ENCODE measurements around the gene FUZ. TPM values are rescaled to one million over a fixed set of nuclear protein-coding genes. Genes with fewer than 3 reads are reported as not detected.

Gene FUZ
- total RNA-seq, 1 experiment from 2014 or later, result 31.0 TPM

DNA sequence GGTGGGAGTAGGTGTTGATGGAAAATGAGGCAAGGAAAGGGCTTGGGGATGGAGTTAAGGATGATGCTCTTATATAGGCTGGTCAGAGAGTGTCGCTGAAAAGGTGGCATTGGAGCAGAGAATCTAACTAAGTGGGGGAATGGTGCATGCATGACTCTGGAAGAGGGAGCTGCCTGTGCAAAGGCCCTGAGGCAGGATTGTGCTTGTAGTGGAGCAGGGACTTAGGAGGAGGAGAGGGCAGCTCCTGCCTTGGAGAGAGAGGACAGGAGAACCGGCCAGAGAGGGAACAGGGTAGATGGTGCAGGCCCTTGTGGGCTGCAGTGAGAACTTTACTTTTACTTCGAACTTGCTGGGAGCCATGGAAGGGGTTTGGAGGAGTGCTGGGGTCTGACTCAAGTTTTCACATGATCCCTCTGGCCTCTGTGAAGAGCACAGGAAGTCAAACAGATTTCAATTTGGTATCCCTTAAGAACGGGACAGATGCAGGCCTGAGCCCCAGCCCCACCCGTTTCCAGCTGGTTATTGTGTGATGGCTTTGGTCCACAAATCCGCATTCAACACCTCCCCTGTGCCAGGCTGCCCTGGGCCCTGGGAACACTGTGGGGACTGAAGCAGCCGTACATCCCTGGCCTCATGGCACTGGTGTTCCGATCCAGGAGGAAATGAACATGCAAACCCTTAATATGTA is 39.3 kb downstream of the FUZ start:
- in situ Hi-C loops (cut with HindIII; ENCODE audit: low pct_unique_long_range_greater_than_20kb, low sequenced_read_pairs), result no loop called here
- DNase-seq (ENCODE audit: low read depth, low spot score), result no peak

DNA sequence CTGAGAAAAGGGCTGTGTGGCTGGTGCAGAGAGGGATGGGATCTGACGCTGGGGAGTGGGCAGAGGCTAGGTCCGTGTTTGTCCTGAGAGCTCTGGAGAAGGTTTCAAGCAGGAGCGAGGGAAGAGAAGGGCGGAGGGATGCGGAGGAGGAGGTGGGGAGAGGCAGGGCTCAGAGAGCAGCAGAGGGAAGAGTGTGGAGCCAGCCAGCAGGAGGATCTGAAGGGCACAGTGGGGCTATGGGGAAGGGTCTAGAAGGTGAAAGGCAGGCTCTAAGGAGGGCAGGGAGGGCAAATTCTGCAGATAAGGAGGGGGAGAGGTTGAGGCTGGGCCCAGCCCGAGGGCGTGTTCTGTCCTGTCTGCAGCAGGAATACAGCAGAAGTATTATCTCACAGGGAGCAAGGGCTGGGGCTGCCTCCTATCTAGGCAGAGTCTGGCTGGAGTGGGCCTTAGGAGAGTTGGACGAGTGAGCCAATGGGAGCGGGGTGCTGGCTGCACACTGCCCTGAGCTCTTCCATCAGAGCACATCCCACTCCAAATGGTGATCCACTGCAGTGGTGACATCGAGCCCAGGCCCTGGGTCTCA is 40.2 kb downstream of the FUZ start:
- no peak for DNase-seq (ENCODE audit: low read depth, low spot score)
- in situ Hi-C loops (cut with HindIII; ENCODE audit: low pct_unique_long_range_greater_than_20kb, low sequenced_read_pairs), result no loop called here

DNA sequence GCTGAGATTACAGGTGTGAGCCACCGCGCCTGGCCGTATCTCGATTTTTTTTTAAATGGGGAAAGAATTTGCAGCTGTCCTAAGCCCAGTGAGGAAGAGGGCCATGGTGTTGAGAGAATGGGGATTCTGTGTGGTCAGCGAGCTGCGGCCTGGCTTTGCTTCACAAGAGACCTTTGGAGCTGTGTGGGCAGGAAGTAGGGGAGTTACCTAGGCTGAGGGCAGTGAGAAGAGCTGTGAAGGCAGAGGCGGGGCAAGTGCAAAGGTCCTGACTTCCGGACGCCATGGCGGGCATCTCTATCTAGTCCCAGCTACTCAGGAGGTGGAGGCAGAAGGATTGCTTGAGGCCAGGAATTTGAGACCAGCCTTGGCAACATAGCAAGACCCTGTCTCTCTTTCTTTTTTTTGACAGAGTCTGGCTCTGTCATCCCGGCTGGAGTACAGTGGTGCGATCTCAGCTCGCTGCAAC is 41.4 kb downstream of the FUZ start:
- DNase-seq (ENCODE audit: low read depth, low spot score), result no peak
- in situ Hi-C loops (cut with HindIII; ENCODE audit: low pct_unique_long_range_greater_than_20kb, low sequenced_read_pairs), result no loop called here

DNA sequence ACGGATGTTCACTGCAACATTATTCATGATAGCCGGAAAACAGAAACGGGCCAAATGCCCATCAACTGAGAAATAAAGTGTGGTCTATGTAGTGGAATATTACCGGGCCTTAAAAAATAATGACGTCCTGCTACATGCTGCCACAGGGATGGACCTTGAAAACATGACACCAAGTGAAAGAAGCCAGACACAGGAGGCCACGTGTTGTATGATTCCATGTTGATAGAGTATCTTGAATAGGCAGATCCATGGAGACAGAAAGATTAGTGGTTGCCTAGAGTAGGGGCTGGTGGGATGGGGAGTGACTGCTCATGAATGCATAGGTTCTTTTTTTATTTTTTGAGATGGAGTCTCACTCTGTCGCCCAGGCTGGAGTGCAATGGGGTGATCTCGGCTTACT is 42.6 kb downstream of the FUZ start:
- in situ Hi-C loops (cut with HindIII; ENCODE audit: low pct_unique_long_range_greater_than_20kb, low sequenced_read_pairs), result no loop called here
- no peak for DNase-seq (ENCODE audit: low read depth, low spot score)

DNA sequence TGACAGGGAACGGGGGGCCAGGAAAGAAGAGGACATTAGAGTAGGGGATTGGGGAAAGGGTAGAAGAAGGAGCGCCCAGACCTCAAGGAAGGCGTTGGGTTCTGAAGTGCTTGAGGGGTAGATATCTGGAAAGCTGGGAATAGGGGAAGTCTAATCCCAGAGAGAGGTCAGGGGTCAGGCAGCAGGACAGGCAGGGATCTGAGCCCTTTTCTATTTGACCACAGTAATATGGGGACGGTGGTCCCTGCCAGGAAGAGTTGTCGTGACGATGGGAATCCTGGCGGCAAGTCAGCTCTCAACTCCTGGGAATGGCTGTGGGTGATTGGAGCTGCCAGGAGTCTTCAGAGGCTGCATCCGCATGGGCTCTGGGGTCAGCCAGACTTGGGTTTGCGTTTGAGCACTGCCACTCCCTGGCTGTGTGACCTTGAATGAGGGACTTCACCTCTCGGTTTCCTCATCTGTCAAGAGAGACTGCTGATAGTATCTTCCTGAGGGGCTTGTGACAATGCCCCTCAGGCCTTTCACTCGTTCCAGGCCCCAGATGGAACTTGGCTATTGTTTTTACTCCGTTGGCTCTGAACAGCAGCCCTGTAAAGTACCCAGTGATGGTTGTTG is 45.0 kb downstream of the FUZ start:
- DNase-seq (ENCODE audit: low read depth, low spot score), result no peak

DNA sequence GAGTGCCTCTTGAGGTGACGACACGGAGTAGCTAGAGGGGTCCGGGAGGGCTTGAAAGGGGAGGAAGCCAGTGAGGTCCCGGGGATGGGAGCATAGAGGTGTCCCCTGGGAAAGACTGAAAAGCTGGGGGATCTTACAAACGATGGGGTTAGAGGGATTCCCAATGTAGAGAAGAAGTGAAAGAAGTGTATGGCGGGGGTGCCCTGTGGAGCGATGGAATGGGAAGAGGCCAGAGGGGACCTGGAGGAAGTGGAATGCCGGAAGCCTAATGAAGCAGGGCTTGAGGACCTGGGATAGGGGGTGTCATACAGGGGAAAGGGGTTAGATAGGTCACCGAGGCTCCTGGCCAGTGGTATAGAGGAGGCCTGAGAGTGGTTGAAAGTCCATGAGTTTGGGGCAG is 45.7 kb downstream of the FUZ start:
- in situ Hi-C loops (cut with HindIII; ENCODE audit: low pct_unique_long_range_greater_than_20kb, low sequenced_read_pairs), result no loop called here
- no peak for DNase-seq (ENCODE audit: low read depth, low spot score)

More for the DNA sequence above, 45.0 kb downstream of the FUZ start:
- in situ Hi-C loops (cut with HindIII; ENCODE audit: low pct_unique_long_range_greater_than_20kb, low sequenced_read_pairs), result no loop called here

DNA sequence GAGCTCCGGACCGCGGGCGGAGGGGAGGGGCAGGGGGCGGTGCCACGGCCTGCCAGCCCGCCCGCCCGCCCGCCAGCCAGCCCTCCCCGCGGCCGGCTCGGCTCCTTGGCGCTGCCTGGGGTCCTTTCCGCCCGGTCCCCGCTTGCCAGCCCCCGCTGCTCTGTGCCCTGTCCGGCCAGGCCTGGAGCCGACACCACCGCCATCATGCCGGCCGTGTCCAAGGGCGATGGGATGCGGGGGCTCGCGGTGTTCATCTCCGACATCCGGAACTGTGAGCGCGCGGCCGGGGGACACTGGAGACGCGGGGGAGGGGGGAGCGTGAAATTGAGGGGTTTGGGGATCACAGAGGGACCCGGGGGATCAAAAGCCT is 46.2 kb downstream of the FUZ start, which contains the start of gene AP2A1:
Gene AP2A1, plus strand, starts transcription at position 72 of the 370 bp plus-strand sequence. Its CDS starts 133 bp downstream, at position 205.
- no peak for DNase-seq (ENCODE audit: low read depth, low spot score)
- in situ Hi-C loops (cut with HindIII; ENCODE audit: low pct_unique_long_range_greater_than_20kb, low sequenced_read_pairs), result no loop called here

DNA sequence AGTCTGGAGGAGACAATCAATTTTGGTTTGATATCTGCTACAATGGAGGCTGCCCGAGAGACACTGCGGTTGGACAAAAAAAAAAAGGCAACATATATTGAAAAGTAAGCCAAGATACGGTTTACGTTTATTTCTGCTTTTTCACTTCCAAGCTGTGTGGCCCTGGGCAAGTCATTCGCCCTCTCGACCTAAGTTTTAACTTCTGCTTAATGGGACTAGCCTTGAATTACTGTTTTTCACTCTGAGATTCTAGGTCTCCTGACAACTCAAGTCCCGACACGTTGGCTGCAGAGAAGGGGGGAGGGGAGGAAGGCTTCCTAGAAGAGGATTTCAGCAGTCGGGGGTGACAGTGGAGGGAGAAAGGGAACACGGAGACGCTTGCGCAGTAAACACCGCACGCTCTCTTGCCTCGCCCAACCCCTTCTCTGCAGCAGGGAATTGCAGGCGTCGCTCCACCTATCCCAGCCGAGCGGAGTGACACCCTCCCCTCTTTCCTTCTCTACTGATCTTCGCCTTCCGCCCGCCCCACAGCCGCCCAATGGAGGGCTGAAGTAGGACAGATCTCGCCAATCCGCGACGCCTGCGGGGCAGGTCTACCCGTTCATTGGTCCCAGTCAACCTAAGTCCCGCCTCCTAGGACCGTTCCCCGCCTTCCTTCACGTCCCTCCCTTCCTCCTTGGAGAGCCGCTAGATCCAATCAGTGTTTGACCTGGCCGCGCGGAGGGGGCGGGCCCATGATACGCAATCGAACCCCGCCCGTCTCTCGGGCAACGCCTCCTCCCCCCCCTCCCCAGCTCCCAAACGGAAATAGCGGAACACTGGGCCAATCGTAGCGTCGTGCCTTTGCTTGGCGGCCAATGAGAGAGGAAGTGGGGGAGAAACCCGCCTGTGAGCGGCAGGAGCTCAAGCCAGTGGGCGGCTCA is 46.8 kb downstream of the FUZ start:
- DNase-seq (ENCODE audit: low read depth, low spot score), result peak; percentile 99
- in situ Hi-C loops (cut with HindIII; ENCODE audit: low pct_unique_long_range_greater_than_20kb, low sequenced_read_pairs), result no loop called here

DNA sequence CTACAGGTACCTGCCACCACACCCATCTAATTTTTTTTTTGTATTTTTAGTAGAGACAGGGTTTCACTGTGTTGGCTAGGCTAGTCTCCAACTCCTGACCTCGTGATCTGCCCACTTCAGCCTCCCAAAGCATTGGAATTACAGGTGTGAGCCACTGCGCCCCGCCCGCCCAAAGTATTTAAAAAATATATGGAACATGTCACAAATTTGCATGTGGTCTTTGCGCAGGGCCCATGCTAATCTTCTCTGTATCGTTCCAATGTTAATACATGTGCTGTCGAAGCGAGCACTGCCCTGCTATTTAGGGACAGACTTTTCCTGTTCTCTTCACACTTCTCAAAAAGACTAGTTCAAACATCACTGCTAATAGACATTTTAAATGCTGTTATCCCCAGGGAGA is 48.8 kb downstream of the FUZ start:
- DNase-seq (ENCODE audit: low read depth, low spot score), result no peak
- in situ Hi-C loops (cut with HindIII; ENCODE audit: low pct_unique_long_range_greater_than_20kb, low sequenced_read_pairs), result no loop called here

DNA sequence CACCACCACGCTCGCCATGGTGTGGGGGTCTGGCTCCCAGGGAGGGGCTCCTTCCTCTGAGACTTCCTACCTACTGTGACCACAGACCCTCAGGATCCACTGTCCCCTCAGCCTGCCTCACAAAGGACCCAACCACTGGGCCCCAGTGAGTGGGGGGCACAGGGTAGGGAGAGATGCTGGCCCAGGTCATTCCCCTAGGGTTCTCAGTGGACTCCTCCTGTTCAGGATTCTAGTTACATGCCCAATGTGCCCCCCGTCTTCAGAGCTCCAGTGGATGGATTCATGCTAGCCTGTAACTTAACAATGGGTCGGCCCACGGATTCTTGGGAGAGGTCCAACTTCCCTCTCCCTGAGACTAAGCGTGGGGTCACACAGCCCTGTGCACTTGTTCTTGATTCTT is 49.9 kb downstream of the FUZ start, which contains the start of gene TSKS:
Gene TSKS, minus strand, starts transcription at position 77 of the 400 bp plus-strand sequence. Its CDS starts 59 bp downstream, at position 18.
- in situ Hi-C loops (cut with HindIII; ENCODE audit: low pct_unique_long_range_greater_than_20kb, low sequenced_read_pairs), result no loop called here
- DNase-seq (ENCODE audit: low read depth, low spot score), result no peak

DNA sequence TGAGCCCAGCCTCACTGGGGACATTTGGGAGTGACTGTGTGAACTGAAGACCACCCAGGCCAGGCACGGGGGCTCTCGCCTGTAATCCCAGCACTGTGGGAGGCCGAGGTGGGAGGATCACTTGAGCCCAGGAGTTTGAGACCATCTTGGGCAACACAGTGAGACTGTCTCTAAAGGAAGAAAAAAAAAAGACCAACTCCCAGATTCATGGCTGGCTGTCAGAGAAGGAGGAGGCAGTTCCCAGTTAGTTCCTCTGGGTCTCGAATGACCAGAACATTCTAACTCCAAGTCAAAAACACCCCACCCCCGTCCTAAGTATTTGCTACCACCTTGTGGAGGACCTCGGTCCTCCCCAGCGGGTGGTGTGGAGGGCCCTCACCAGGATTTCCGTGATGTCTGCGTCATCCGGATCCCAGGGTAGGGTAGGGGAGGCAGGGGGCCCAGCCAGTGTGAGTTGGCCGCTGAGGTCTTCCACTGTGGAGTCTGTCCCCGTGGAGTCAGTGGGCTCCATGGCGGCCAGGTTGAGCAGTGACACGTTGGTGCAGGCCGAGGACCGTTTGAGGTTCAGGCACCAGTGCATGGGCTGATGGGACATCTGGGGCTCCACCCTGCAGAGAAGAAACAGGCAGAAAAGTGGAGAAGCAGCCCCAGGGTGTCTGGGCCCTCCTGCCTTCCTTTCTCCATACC is 51.3 kb downstream of the FUZ start:
- in situ Hi-C loops (cut with HindIII; ENCODE audit: low pct_unique_long_range_greater_than_20kb, low sequenced_read_pairs), result no loop called here
- DNase-seq (ENCODE audit: low read depth, low spot score), result peak; percentile 20

DNA sequence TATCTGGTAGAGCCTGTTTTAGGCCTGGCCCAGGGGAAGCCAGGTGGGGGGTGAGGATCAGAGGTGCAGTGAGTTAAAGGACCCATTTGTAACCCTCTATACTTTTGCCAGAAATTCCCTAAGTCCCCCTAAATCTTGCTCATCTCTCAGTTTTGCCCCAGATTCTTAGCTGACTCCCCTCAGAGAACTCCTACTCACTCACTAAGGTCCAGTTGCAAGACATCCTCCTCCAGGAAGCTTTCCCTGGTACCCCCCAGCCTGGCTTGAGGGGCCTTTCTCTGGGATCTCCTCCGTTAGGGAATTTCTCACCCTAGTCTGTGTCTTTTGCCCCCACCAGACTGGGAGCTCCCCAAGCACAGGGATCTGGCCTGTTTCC is 51.9 kb downstream of the FUZ start:
- in situ Hi-C loops (cut with HindIII; ENCODE audit: low pct_unique_long_range_greater_than_20kb, low sequenced_read_pairs), result no loop called here
- no peak for DNase-seq (ENCODE audit: low read depth, low spot score)

DNA sequence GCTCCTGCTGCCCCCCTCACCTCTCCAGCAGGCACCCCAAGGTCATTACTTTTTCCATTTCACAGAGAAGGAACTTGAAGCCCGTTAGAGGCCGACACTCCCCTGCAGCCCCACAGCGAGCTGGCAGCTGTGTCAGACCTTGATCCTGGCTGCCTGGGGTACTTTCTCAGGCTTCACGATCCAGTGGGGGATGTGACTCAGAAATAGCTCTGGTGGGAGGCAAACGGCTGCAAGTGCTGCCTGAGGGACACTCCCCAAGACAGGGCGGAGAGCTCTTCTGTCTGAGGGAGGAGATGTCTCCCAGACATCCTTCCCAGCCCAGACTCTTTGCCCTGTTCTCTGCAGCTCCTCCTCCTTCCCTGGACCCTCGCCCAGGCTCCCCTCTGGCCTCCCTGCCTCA is 54.8 kb downstream of the FUZ start:
- in situ Hi-C loops (cut with HindIII; ENCODE audit: low pct_unique_long_range_greater_than_20kb, low sequenced_read_pairs), result no loop called here
- DNase-seq (ENCODE audit: low read depth, low spot score), result no peak

Small RNAs within 50 kb of the gene (small RNA-seq; reads per million reads assigned to genes)
- gene MIR4749, result 0 to 0.02 reads per million in 2 experiments
- gene MIR6799, result 0 reads per million in 2 experiments
- gene RNU6-841P, result 0 reads per million in 2 experiments

Other genes with a start within 250 kb of the FUZ start
- gene NOSIP, start 232.7 kb downstream of the FUZ start, total RNA-seq (2014; rRNA removed; shearing (Covaris generic)), result 38.4 and 46.5 TPM in 2 replicates
- 0.98 and 6.8 TPM in 2 replicates for gene PRRG2, start 232.0 kb downstream of the FUZ start, total RNA-seq (2014; rRNA removed; shearing (Covaris generic))
- 0.87 and 1.8 TPM in 2 replicates for gene PRR12, start 222.1 kb downstream of the FUZ start, total RNA-seq (2014; rRNA removed; shearing (Covaris generic))
- gene RRAS, start 173.1 kb downstream of the FUZ start, total RNA-seq (2014; rRNA removed; shearing (Covaris generic)), result 4.1 and 4.4 TPM in 2 replicates
- gene SCAF1, start 171.1 kb downstream of the FUZ start, total RNA-seq (2014; rRNA removed; shearing (Covaris generic)), result 6.2 and 8.2 TPM in 2 replicates
- gene IRF3, start 147.4 kb downstream of the FUZ start, total RNA-seq (2014; rRNA removed; shearing (Covaris generic)), result 23.3 and 27.6 TPM in 2 replicates
- gene BCL2L12, start 147.4 kb downstream of the FUZ start, total RNA-seq (2014; rRNA removed; shearing (Covaris generic)), result 3.1 and 5.3 TPM in 2 replicates
- 204 and 211 TPM in 2 replicates for gene PRMT1, start 136.0 kb downstream of the FUZ start, total RNA-seq (2014; rRNA removed; shearing (Covaris generic))
- 0.59 and 0.61 TPM in 2 replicates for gene ADM5, start 123.7 kb downstream of the FUZ start, total RNA-seq (2014; rRNA removed; shearing (Covaris generic))
- gene CPT1C, start 122.2 kb downstream of the FUZ start, total RNA-seq (2014; rRNA removed; shearing (Covaris generic)), result 2.5 and 3.8 TPM in 2 replicates
- gene TSKS, start 50.0 kb downstream of the FUZ start, total RNA-seq (2014; rRNA removed; shearing (Covaris generic)), result not detected in 2 replicates
- 23.1 and 29.0 TPM in 2 replicates for gene AP2A1, start 46.3 kb downstream of the FUZ start, total RNA-seq (2014; rRNA removed; shearing (Covaris generic))
- 7.8 and 8.2 TPM in 2 replicates for gene MED25, start 5.0 kb upstream of the FUZ start, total RNA-seq (2014; rRNA removed; shearing (Covaris generic))
- 45.9 and 58.8 TPM in 2 replicates for gene PTOV1, start 37.9 kb upstream of the FUZ start, total RNA-seq (2014; rRNA removed; shearing (Covaris generic))
- gene PNKP, start 54.3 kb upstream of the FUZ start, total RNA-seq (2014; rRNA removed; shearing (Covaris generic)), result 33.8 and 35.9 TPM in 2 replicates
- 6.2 and 6.4 TPM in 2 replicates for gene AKT1S1, start 64.1 kb upstream of the FUZ start, total RNA-seq (2014; rRNA removed; shearing (Covaris generic))
- 3.5 and 5.6 TPM in 2 replicates for gene TBC1D17, start 64.4 kb upstream of the FUZ start, total RNA-seq (2014; rRNA removed; shearing (Covaris generic))
- 0.13 TPM in 1 of 2 replicates, not detected in the other for gene IL4I1, start 83.6 kb upstream of the FUZ start, total RNA-seq (2014; rRNA removed; shearing (Covaris generic))
- gene ATF5, start 115.9 kb upstream of the FUZ start, total RNA-seq (2014; rRNA removed; shearing (Covaris generic)), result 4.0 and 4.7 TPM in 2 replicates
- 39.6 and 39.9 TPM in 2 replicates for gene NUP62, start 116.2 kb upstream of the FUZ start, total RNA-seq (2014; rRNA removed; shearing (Covaris generic))
- gene SIGLEC11, start 147.9 kb upstream of the FUZ start, total RNA-seq (2014; rRNA removed; shearing (Covaris generic)), result not detected in 2 replicates
- 27.3 and 28.7 TPM in 2 replicates for gene VRK3, start 212.1 kb upstream of the FUZ start, total RNA-seq (2014; rRNA removed; shearing (Covaris generic))
- gene ZNF473, start 212.7 kb upstream of the FUZ start, total RNA-seq (2014; rRNA removed; shearing (Covaris generic)), result 11.1 and 14.5 TPM in 2 replicates

Measured in SK-MEL-5 (cell line).